Activated naive CD4-positive, alpha-beta T cell treated with anti-CD3 and anti-CD28 coated beads, Interleukin-2, amount 10 ng/mL, durations not matched to agents 7 days and 5 days (primary cell): ENCODE measurements around the gene AK5.
"Not testable (repeated sequence)": the region's sequence is repeated elsewhere in the genome, so short reads cannot be mapped to it uniquely, and the experiment has no call there.

Experiments
- CTCF ChIA-PET: fragments of 350-600 bp; sonication (Branson Sonifier 250); formaldehyde crosslinking; loops from one replicate; lab custom pipeline; 2021; ENCODE audit warnings: antibody characterized with exemption; lab: Charles Lee
- DNase-seq: peaks from one replicate; pipeline ENCODE4 v3.0.0-alpha.2; 2020
- H3K27ac Mint-ChIP-seq: one replicate; pipeline ENCODE4 v1.8.0; 2021; ENCODE audit warnings: mild to moderate bottlenecking, moderate library complexity, mixed read lengths
- H3K27me3 Mint-ChIP-seq: one replicate; pipeline ENCODE4 v1.8.0; 2021; ENCODE audit warnings: mild to moderate bottlenecking, mixed read lengths
- H3K36me3 Mint-ChIP-seq: one replicate; pipeline ENCODE4 v1.8.0; 2021; ENCODE audit warnings: mixed read lengths
- H3K4me1 Mint-ChIP-seq: one replicate; pipeline ENCODE4 v1.8.0; 2021; ENCODE audit warnings: mixed read lengths
- H3K4me3 Mint-ChIP-seq: one replicate; pipeline ENCODE4 v1.8.0; 2021; ENCODE audit warnings: mild to moderate bottlenecking, moderate library complexity, mixed read lengths
- H3K9me3 Mint-ChIP-seq: one replicate; pipeline ENCODE4 v1.8.0; 2021; ENCODE audit warnings: mixed read lengths

Gene AK5

DNA sequence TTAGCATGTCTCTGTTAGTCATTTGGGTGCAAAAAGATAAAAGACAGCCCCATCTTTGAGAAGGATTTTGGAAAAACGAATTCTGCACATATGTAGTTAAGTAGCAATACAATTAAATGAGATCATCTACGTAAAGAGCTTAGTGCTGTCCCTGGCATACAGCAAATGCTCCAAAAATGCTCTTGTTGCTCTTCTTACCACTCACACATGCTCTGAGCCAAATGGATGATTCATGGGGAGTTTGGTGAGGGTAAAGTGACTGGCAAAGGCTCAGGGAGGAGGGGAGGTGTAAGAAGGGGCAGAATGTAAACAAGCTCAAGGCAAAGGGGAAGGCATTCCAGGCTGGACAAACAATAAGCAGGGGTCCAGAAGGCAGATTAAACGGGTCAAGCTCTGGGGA is 191.9 kb downstream of the AK5 start:
- Mint-ChIP-seq H3K4me1 (no peaks in the 10 kb centered on the region), H3K27ac (no peak overlapping the region), H3K4me3 (no peak overlapping the region), H3K36me3 (no peaks in the 10 kb centered on the region), H3K27me3 (no peaks in the 10 kb centered on the region), H3K9me3 (no peaks in the 10 kb centered on the region)
- CTCF ChIA-PET = no interaction called here
- no peak for DNase-seq

DNA sequence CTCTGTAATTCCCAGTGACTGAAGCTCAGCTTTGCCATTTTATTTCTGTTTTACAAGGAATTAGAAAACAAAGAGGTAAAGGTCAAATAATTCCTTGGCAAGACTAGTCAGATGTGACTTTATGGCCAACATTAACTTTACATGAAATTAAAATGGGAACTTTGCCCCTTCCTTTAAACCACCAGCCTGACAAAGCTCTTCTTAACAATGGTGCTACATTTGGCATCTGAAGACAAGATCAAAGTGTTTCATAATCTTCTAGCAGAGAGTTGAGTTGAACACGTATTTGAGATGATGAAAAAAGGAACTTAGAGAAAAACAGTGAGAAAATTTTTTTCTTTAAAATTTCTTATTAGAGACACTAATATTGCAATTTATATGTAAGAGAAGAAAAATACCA is 193.8 kb downstream of the AK5 start:
- Mint-ChIP-seq H3K4me1 (no peaks in the 10 kb centered on the region), H3K27me3 (no peaks in the 10 kb centered on the region), H3K4me3 (no peak overlapping the region), H3K36me3 (no peaks in the 10 kb centered on the region), H3K9me3 (no peaks in the 10 kb centered on the region), H3K27ac (no peak overlapping the region)
- no peak for DNase-seq
- CTCF ChIA-PET = interaction anchor here (0.6 kb wide), 1 partner anchor 10 kb away, joined by 3 read pairs; no protein-coding TSS in a partner anchor

DNA sequence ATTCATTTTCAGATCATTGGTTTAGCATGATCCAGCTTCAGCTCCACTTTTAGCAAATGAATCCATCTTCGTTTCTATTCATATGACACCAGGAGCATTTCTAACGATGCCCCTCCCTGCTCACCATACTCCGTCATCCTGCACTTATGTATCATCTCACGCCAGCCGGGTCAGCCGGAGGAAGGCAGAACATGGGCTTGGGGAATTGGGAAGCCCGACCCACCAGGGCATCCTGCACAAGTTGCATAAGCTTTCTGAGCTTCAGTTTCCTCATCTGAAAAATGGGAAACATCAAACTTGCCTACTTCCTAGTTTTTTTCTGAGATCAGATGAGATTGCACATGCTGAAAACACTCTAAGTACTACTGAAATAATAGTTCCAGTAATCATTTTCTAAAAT is 194.7 kb downstream of the AK5 start:
- Mint-ChIP-seq H3K4me1 (no peaks in the 10 kb centered on the region), H3K9me3 (no peaks in the 10 kb centered on the region), H3K4me3 (no peak overlapping the region), H3K27me3 (no peaks in the 10 kb centered on the region), H3K36me3 (no peaks in the 10 kb centered on the region), H3K27ac (no peak overlapping the region)
- no peak for DNase-seq
- CTCF ChIA-PET = no interaction called here

DNA sequence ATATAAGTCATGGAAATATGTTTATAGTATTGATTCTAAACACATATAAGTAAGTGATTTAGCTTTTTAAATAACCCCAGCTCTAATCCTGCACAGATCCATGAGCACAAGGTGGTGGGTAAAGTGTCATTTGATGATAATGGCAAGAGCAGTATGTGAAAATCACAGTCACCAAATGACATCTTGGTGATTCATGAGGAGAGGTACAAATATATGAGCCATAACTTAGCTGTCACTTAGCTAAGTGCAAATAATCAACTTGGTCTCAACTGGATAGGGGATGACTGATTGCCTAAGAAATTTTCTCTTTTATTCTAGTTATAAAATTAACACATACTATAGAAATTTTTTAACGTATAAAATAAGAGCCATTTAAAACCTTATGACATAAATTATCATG is 202.5 kb downstream of the AK5 start:
- DNase-seq = no peak
- Mint-ChIP-seq H3K27me3 (no peaks in the 10 kb centered on the region), H3K27ac (no peak overlapping the region), H3K4me3 (no peak overlapping the region), H3K36me3 (no peaks in the 10 kb centered on the region), H3K9me3 (no peaks in the 10 kb centered on the region), H3K4me1 (no peaks in the 10 kb centered on the region)
- CTCF ChIA-PET = interaction anchor here (0.6 kb wide), 1 partner anchor 158 kb away, joined by 3 read pairs; no protein-coding TSS in a partner anchor

- Mint-ChIP-seq H3K36me3 (no peaks in the 10 kb centered on the region), H3K9me3 (no peaks in the 10 kb centered on the region), H3K27me3 (no peaks in the 10 kb centered on the region), H3K4me3 (no peak overlapping the region), H3K27ac (no peak overlapping the region), H3K4me1 (no peaks in the 10 kb centered on the region)
- DNase-seq = no peak
- CTCF ChIA-PET = no interaction called here
These were observed 203.1 kb downstream of the AK5 start for GRCh38 chr1:77484926-77485325.

GRCh38 chr1:77487631-77488030 is 205.8 kb downstream of the AK5 start:
- CTCF ChIA-PET = no interaction called here
- no peaks in the 10 kb centered on the region for H3K4me1 Mint-ChIP-seq
- no peaks in the 10 kb centered on the region for H3K27me3 Mint-ChIP-seq
- DNase-seq = no peak
- no peak overlapping the region for H3K4me3 Mint-ChIP-seq
- H3K36me3 Mint-ChIP-seq = no peaks in the 10 kb centered on the region
- H3K9me3 Mint-ChIP-seq = no peaks in the 10 kb centered on the region
- H3K27ac Mint-ChIP-seq = no peak overlapping the region

GRCh38 chr1:77489910-77490309 is 208.1 kb downstream of the AK5 start:
- no peak overlapping the region for H3K27ac Mint-ChIP-seq
- H3K4me3 Mint-ChIP-seq = no peak overlapping the region
- H3K9me3 Mint-ChIP-seq = no peaks in the 10 kb centered on the region
- no peaks in the 10 kb centered on the region for H3K36me3 Mint-ChIP-seq
- H3K27me3 Mint-ChIP-seq = no peaks in the 10 kb centered on the region
- no peak for DNase-seq
- H3K4me1 Mint-ChIP-seq = no peaks in the 10 kb centered on the region
- CTCF ChIA-PET = no interaction called here

GRCh38 chr1:77494026-77494425 is 212.2 kb downstream of the AK5 start:
- no peak overlapping the region for H3K4me3 Mint-ChIP-seq
- H3K9me3 Mint-ChIP-seq = peaks cover 7% of the 10 kb centered on the region
- no peak overlapping the region for H3K27ac Mint-ChIP-seq
- peaks cover 5% of the 10 kb centered on the region for H3K36me3 Mint-ChIP-seq
- H3K4me1 Mint-ChIP-seq = no peaks in the 10 kb centered on the region
- no peak for DNase-seq
- CTCF ChIA-PET = no interaction called here
- H3K27me3 Mint-ChIP-seq = no peaks in the 10 kb centered on the region

- Mint-ChIP-seq H3K27ac (no peak overlapping the region), H3K4me3 (no peak overlapping the region), H3K4me1 (no peaks in the 10 kb centered on the region), H3K36me3 (peaks cover 5% of the 10 kb centered on the region), H3K27me3 (no peaks in the 10 kb centered on the region), H3K9me3 (peaks cover 7% of the 10 kb centered on the region)
- CTCF ChIA-PET = interaction anchor here (1.4 kb wide), 1 partner anchor 34 kb away, joined by 3 read pairs; no protein-coding TSS in a partner anchor
- DNase-seq = no peak
These were observed 217.1 kb downstream of the AK5 start for GRCh38 chr1:77498918-77499317.

- Mint-ChIP-seq H3K27ac (no peak overlapping the region), H3K27me3 (no peaks in the 10 kb centered on the region), H3K4me3 (no peak overlapping the region), H3K4me1 (no peaks in the 10 kb centered on the region), H3K36me3 (peaks cover 5% of the 10 kb centered on the region), H3K9me3 (peaks cover 7% of the 10 kb centered on the region)
- CTCF ChIA-PET = no interaction called here
- DNase-seq = no peak
These were observed 217.6 kb downstream of the AK5 start for GRCh38 chr1:77499466-77499865.

DNA sequence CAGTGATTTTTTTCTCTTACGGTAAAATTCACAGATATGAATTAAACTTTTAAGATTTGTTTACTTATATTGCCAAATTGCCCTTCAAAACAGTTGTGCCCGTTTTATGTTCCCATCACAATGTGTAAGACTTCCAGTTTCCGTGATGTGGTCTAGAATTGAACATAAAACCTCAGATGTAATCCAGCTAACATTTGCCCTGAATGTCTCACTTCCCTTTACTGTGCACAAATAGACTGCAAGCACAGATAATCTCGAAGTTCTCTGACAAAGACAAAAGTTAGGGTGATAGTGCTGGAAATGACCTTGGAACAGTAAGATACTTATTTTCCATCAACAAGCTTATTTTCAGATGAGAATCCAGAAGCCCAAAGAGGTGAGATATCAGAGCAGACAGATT is 223.2 kb downstream of the AK5 start:
- Mint-ChIP-seq H3K4me1 (peaks cover 4% of the 10 kb centered on the region), H3K36me3 (no peaks in the 10 kb centered on the region), H3K9me3 (no peaks in the 10 kb centered on the region), H3K27ac (no peak overlapping the region), H3K27me3 (no peaks in the 10 kb centered on the region), H3K4me3 (no peak overlapping the region)
- DNase-seq = no peak
- CTCF ChIA-PET = no interaction called here

GRCh38 chr1:77506771-77507170 is 225.0 kb downstream of the AK5 start:
- no peak for DNase-seq

GRCh38 chr1:77509051-77509492 is 227.3 kb downstream of the AK5 start:
- Mint-ChIP-seq H3K9me3 (no peaks in the 10 kb centered on the region), H3K27ac (no peak overlapping the region), H3K27me3 (no peaks in the 10 kb centered on the region), H3K4me1 (peaks cover 4% of the 10 kb centered on the region), H3K36me3 (no peaks in the 10 kb centered on the region), H3K4me3 (no peak overlapping the region)
- no peak for DNase-seq
- CTCF ChIA-PET = no interaction called here

More at GRCh38 chr1:77506771-77507170, 225.0 kb downstream of the AK5 start:
- Mint-ChIP-seq H3K27me3 (no peaks in the 10 kb centered on the region), H3K9me3 (no peaks in the 10 kb centered on the region), H3K36me3 (no peaks in the 10 kb centered on the region), H3K4me1 (peaks cover 4% of the 10 kb centered on the region), H3K4me3 (no peak overlapping the region), H3K27ac (no peak overlapping the region)
- CTCF ChIA-PET = no interaction called here

DNA sequence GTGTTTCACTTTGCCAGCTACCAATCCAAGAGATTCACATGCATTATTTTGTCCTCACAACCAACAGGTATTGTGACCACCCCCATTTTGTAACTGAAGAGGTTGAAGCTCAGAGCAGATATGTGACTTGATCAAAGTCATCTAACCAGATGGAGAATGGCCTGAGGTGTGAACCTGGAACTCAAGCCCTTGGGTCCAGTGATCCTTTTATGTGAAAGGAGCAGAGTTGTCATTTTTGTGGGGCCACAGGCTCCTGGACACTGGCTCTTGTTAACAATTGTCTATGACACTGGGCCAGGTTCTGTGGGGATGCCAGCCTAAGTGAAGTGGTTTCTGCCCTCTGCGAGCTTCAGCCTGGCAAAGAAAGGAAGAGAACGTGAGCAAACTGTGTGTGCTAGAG is 228.1 kb downstream of the AK5 start:
- Mint-ChIP-seq H3K4me3 (no peak overlapping the region), H3K4me1 (peaks cover 3% of the 10 kb centered on the region), H3K27ac (no peak overlapping the region), H3K9me3 (no peaks in the 10 kb centered on the region), H3K36me3 (no peaks in the 10 kb centered on the region), H3K27me3 (no peaks in the 10 kb centered on the region)
- DNase-seq = no peak
- CTCF ChIA-PET = no interaction called here

DNA sequence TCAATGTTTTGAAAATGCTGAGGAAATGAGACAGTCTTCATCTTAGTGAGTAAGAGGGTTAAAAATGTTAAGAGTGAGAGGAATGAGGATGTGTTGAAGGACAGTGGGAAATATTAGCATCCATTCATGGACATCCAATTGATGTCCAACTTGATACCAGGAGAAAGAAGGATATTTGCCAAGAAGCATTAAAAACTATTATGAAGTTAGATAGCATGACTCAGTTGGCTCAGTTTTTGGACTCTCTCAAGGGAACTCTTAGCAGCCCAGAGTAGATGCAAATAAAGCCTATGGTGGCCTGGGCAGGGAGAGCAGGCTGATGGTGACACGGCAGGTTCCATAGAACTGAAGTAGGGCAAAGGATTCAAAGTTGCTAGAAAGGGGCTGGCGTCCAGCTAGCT is 229.6 kb downstream of the AK5 start:
- CTCF ChIA-PET = no interaction called here
- H3K27me3 Mint-ChIP-seq = no peaks in the 10 kb centered on the region
- H3K36me3 Mint-ChIP-seq = no peaks in the 10 kb centered on the region
- H3K4me1 Mint-ChIP-seq = peaks cover 7% of the 10 kb centered on the region
- no peak for DNase-seq
- H3K9me3 Mint-ChIP-seq = no peaks in the 10 kb centered on the region
- H3K4me3 Mint-ChIP-seq = no peak overlapping the region
- no peak overlapping the region for H3K27ac Mint-ChIP-seq

- DNase-seq, H3K4me1 Mint-ChIP-seq, H3K27me3 Mint-ChIP-seq, H3K27ac Mint-ChIP-seq, CTCF ChIA-PET, H3K9me3 Mint-ChIP-seq, H3K4me3 Mint-ChIP-seq, H3K36me3 Mint-ChIP-seq: not testable (repeated sequence)
These were observed 230.8 kb downstream of the AK5 start for GRCh38 chr1:77512650-77513049.
